Measurements from ENCODE around the gene ZFX. TPM values are rescaled to one million over a fixed set of nuclear protein-coding genes. Genes with fewer than 3 reads are reported as not detected.

ZFX gene
- total RNA-seq, 4 donors from 2014 or later: 39.2 to 59.7 (median 56.5) TPM

DNA sequence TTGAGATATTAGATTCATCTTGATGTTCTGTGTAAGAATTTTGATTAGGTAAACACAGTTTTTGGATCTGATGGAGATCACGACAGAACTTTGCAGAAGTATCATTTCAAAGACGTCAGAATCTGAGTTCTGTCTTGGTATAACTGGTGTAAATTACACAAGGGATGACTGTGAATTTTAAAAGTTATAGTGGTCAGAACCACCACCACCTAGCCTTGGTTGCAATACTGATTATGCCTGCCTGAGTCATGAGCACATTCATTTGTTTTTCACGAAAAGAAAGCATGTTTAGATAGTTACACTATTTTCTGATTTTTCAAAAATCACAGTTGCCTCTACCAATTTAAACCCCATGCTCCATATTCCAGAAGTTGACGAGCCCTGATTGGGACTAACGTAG, 54.8 kb downstream of the ZFX start:
- TF ChIP-seq, protein P1, sequence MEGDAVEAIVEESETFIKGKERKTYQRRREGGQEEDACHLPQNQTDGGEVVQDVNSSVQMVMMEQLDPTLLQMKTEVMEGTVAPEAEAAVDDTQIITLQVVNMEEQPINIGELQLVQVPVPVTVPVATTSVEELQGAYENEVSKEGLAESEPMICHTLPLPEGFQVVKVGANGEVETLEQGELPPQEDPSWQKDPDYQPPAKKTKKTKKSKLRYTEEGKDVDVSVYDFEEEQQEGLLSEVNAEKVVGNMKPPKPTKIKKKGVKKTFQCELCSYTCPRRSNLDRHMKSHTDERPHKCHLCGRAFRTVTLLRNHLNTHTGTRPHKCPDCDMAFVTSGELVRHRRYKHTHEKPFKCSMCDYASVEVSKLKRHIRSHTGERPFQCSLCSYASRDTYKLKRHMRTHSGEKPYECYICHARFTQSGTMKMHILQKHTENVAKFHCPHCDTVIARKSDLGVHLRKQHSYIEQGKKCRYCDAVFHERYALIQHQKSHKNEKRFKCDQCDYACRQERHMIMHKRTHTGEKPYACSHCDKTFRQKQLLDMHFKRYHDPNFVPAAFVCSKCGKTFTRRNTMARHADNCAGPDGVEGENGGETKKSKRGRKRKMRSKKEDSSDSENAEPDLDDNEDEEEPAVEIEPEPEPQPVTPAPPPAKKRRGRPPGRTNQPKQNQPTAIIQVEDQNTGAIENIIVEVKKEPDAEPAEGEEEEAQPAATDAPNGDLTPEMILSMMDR (IDR thresholded peaks at IDR 0.05; ENCODE audit: low read depth): no peak

DNA sequence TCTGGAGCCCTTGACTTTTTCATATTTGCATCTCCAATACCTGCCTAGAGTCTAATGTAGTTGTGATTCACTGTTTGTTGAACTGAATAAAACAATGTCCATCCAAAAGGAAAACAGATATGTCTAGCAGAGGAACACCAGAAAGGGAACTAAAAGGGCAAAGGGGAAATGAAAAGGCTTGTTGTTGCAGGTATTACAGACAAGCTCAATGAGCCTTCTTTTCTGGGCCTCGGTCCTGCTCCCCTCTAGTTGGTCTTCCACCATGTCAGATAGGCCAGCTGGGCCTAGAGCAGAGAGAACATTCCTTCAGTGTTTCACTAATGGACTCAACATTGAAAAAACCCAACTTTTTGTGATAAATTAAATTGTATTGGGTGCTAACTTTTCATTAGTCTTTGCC, 55.4 kb downstream of the ZFX start:
- TF ChIP-seq, protein P1 (IDR thresholded peaks at IDR 0.05; ENCODE audit: low read depth): no peak

DNA sequence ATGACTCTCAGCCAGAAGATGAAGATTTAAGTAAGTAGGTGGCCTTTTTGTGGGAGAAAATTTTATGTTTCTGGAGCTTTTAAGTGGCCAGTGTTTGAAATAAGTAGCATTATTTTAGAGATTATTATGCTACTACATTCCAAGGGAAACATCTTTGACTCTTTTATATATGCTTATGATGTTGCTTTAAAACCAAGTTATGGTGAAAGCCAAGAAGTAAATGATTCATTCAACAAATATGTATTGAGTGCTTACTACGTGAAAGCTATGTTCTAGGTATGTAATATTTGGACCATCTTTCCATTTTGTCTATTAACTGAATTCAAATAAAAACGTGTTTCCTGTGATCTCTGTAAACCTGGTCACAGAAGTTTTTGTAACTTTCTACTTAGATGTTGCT, 58.3 kb downstream of the ZFX start:
- TF ChIP-seq, protein P1 (IDR thresholded peaks at IDR 0.05; ENCODE audit: low read depth): no peak

DNA sequence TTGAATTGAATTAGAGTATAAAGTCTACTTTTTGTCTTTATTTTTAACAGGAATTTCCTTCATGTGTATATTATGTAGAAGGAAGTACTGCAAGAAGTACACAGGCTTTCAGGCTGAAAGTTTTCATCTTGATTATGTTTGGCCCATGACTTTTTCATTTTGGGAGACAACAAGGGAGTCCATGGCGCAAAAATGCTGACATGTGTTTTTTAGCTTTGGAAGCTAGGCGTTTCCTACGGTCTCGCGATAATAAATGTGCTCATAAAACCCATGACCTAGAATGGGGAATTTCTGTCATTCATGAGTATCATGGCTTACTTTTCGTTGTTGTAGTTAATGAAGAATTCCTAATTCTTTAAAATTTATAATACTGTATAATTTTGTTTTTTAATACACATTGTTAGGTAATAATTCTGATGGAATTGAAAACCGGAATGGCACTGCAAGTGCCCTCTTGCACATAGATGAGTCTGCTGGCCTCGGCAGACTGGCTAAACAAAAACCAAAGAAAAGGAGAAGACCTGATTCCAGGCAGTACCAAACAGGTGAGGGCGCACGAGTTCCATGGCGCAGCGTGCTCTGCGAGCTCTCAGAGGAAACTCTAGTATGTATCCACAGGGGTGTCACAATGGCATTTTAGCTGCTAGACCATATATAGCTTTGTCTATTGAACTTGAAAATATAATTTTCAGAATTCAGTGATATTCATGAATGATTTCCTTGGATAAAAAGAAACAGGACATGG, 59.1 kb downstream of the ZFX start:
- TF ChIP-seq, protein P1 (IDR thresholded peaks at IDR 0.05; ENCODE audit: low read depth): no peak

DNA sequence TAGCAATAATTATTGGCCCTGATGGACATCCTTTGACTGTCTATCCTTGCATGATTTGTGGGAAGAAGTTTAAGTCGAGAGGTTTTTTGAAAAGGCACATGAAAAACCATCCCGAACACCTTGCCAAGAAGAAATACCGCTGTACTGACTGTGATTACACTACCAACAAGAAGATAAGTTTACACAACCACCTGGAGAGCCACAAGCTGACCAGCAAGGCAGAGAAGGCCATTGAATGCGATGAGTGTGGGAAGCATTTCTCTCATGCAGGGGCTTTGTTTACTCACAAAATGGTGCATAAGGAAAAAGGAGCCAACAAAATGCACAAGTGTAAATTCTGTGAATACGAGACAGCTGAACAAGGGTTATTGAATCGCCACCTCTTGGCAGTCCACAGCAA, 60.7 kb downstream of the ZFX start:
- TF ChIP-seq, protein P1 (IDR thresholded peaks at IDR 0.05; ENCODE audit: low read depth): no peak

DNA sequence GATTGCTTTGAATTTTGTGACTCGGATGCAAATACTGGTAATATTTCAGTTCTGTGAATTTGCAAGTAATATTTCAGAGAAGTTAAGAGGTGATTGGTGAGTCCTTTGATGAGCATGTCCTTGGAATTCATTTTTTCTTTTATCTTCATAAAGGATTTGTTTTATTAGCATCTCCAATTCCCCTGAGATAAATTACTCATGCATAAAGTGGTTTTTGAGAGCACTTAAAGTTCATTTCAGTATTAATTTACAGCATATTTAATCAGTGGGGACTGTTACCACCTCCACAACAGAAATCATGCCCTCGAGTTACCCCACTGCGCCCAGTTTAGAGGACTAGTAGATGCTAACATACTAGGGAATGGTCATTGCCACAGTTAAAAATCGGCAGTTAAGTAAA, 65.0 kb downstream of the ZFX start:
- TF ChIP-seq, protein P1 (IDR thresholded peaks at IDR 0.05; ENCODE audit: low read depth): no peak

DNA sequence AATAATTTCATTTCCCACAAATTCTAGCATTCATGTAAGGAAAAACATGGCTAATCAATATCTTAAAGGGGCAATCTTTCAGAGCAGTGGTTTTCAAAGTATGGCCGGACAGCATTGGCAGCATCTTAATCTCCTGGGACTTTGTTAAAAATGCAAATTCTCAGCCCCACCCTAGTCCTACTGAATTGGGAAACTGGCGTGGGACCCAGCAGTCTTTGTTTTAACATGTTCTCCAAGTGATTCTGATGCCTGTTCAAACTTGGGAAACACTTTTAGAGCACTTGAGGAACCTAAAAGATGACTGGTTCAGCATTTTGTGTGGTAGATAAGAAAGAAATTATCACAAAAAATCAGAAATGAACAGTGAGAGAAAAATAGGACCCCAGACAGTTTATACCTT, 65.7 kb downstream of the ZFX start:
- TF ChIP-seq, protein P1 (IDR thresholded peaks at IDR 0.05; ENCODE audit: low read depth): no peak
